CD8-positive, alpha-beta memory T cell (primary cell): ENCODE measurements around the gene TSPAN18. TPM values are rescaled to one million over a fixed set of nuclear protein-coding genes. Genes with fewer than 3 reads are reported as not detected.

Experiments
- CTCF ChIA-PET: fragments of 350-600 bp; sonication (Branson Sonifier 250); formaldehyde crosslinking; loops from one replicate; lab custom pipeline; 2021; ENCODE audit warnings: antibody characterized with exemption; lab: Charles Lee
- POLR2A ChIA-PET: fragments of 350-600 bp; sonication (Branson Sonifier 250); formaldehyde crosslinking; loops from one replicate; lab custom pipeline; 2021; ENCODE audit warnings: antibody characterized with exemption; lab: Charles Lee
- DNase-seq, 5 donors: peaks; one replicate each; pipeline versions ENCODE4 v3.0.0 to v3.0.0-alpha.2; 2020 to 2022; ENCODE audit warnings: mixed read lengths in 1 of 5
- H3K27ac ChIP-seq: one replicate; pipeline ENCODE4 v1.7.0; 2013; ENCODE audit warnings: low read depth, mild to moderate bottlenecking, low read length, moderate library complexity
- H3K27me3 ChIP-seq: 2 replicates; pipeline ENCODE4 v1.7.0; 2013; ENCODE audit warnings: low read length, mild to moderate bottlenecking; ENCODE audit not compliant: insufficient read depth, poor library complexity, severe bottlenecking
- H3K36me3 ChIP-seq: 2 replicates; pipeline ENCODE4 v1.7.0; 2013; ENCODE audit warnings: mild to moderate bottlenecking, low read length, moderate library complexity; ENCODE audit not compliant: insufficient read depth
- H3K4me1 ChIP-seq: 2 replicates; pipeline ENCODE4 v1.7.0; 2013; ENCODE audit warnings: mild to moderate bottlenecking, low read length, moderate library complexity; ENCODE audit not compliant: insufficient read depth
- H3K4me3 ChIP-seq: 2 replicates; pipeline ENCODE4 v1.7.0; 2013; ENCODE audit warnings: mild to moderate bottlenecking, low read length
- H3K9me3 ChIP-seq: 2 replicates; pipeline ENCODE4 v1.7.0; 2013; ENCODE audit warnings: mild to moderate bottlenecking, low read length
- H3K27ac Mint-ChIP-seq, 8 donors: one replicate each; pipeline ENCODE4 v1.8.0; 2020 to 2021; ENCODE audit warnings: mixed read lengths in 8 of 8, mild to moderate bottlenecking in 6 of 8, inconsistent platforms in 3 of 8, moderate library complexity in 3 of 8
- H3K27me3 Mint-ChIP-seq, 2 donors: one replicate each; pipeline ENCODE4 v1.8.0; 2020 to 2021; ENCODE audit warnings: mixed read lengths in 2 of 2, mild to moderate bottlenecking in 1 of 2, moderate library complexity in 1 of 2
- H3K36me3 Mint-ChIP-seq, 3 donors: one replicate each; pipeline ENCODE4 v1.8.0; 2020 to 2021; ENCODE audit warnings: mixed read lengths in 3 of 3, inconsistent platforms in 1 of 3, mild to moderate bottlenecking in 1 of 3
- H3K4me1 Mint-ChIP-seq, 3 donors: one replicate each; pipeline ENCODE4 v1.8.0; 2020 to 2021; ENCODE audit warnings: mixed read lengths in 3 of 3, inconsistent platforms in 1 of 3, mild to moderate bottlenecking in 1 of 3
- H3K4me3 Mint-ChIP-seq, 7 donors: one replicate each; pipeline ENCODE4 v1.8.0; 2020 to 2021; ENCODE audit warnings: mixed read lengths in 7 of 7, mild to moderate bottlenecking in 6 of 7, moderate library complexity in 4 of 7, inconsistent platforms in 2 of 7
- H3K9me3 Mint-ChIP-seq, 5 donors: one replicate each; pipeline ENCODE4 v1.8.0; 2020 to 2022; ENCODE audit warnings: mixed read lengths in 5 of 5, mild to moderate bottlenecking in 3 of 5, moderate library complexity in 2 of 5, inconsistent platforms in 1 of 5
- polyA plus RNA-seq: library from polyadenylated mRNA; unstranded; fragments of 300-500 nt; fragmentation: Illumina TruSeq; gene quantifications from one replicate; pipeline ENCODE4 v1.2.3, GENCODE V29; 2021
- total RNA-seq, 2 experiments: library from RNA; stranded (reverse); gene quantifications; one replicate each; pipeline ENCODE4 v1.2.3, GENCODE V29; 2021

The TSPAN18 gene
- total and polyA plus RNA-seq, 3 experiments from 2014 or later: 0.60 to 15.1 (median 1.2) TPM

GRCh38 chr11:44692460-44692859 is 34.3 kb upstream of the TSPAN18 start:
- Mint-ChIP-seq H3K36me3 (no peaks in the 10 kb centered on the region), H3K4me3 (no peak overlapping the region), H3K27me3 (no peaks in the 10 kb centered on the region), H3K9me3 (no peaks in the 10 kb centered on the region), H3K27ac (peak overlapping the region in 1 of 8 donors; percentile 69), H3K4me1 (peaks cover 6 to 22% (median 18%) of the 10 kb centered on the region in 3 donors)
- no peaks in the 10 kb centered on the region for H3K4me1 ChIP-seq
- H3K27ac ChIP-seq: no peak overlapping the region
- no peak overlapping the region for H3K4me3 ChIP-seq
- ChIA-PET POLR2A (no interaction called here), CTCF (no interaction called here)
- H3K36me3 ChIP-seq: no peaks in the 10 kb centered on the region
- DNase-seq: no peak
- H3K27me3 ChIP-seq: no peaks in the 10 kb centered on the region
- H3K9me3 ChIP-seq: no peaks in the 10 kb centered on the region

GRCh38 chr11:44693654-44694119 is 33.1 kb upstream of the TSPAN18 start:
- Mint-ChIP-seq H3K27me3 (peaks cover 0 to 3% of the 10 kb centered on the region in 2 donors), H3K36me3 (no peaks in the 10 kb centered on the region), H3K9me3 (no peaks in the 10 kb centered on the region), H3K4me1 (peaks cover 4 to 11% (median 8%) of the 10 kb centered on the region in 3 donors), H3K4me3 (no peak overlapping the region), H3K27ac (peak overlapping the region in 2 of 8 donors; percentile 5 to 42)
- H3K4me1 ChIP-seq: no peaks in the 10 kb centered on the region
- POLR2A ChIA-PET: no interaction called here
- CTCF ChIA-PET: no interaction called here
- no peaks in the 10 kb centered on the region for H3K27me3 ChIP-seq
- no peak overlapping the region for H3K27ac ChIP-seq
- H3K9me3 ChIP-seq: no peaks in the 10 kb centered on the region
- no peak overlapping the region for H3K4me3 ChIP-seq
- H3K36me3 ChIP-seq: no peaks in the 10 kb centered on the region
- DNase-seq: no peak

GRCh38 chr11:44694443-44694842 is 32.3 kb upstream of the TSPAN18 start:
- ChIA-PET POLR2A (no interaction called here), CTCF (no interaction called here)
- H3K27me3 ChIP-seq: no peaks in the 10 kb centered on the region
- no peaks in the 10 kb centered on the region for H3K36me3 ChIP-seq
- Mint-ChIP-seq H3K27me3 (peaks cover 3 to 5% of the 10 kb centered on the region in 2 donors), H3K4me1 (peaks cover 4 to 10% (median 8%) of the 10 kb centered on the region in 3 donors), H3K36me3 (no peaks in the 10 kb centered on the region), H3K4me3 (peak overlapping the region in 2 of 7 donors; percentile 20 to 59), H3K27ac (peak overlapping the region in 5 of 8 donors; percentile 16 to 76 (median 66)), H3K9me3 (no peaks in the 10 kb centered on the region)
- no peaks in the 10 kb centered on the region for H3K9me3 ChIP-seq
- no peak overlapping the region for H3K4me3 ChIP-seq
- H3K4me1 ChIP-seq: no peaks in the 10 kb centered on the region
- DNase-seq: no peak
- H3K27ac ChIP-seq: no peak overlapping the region

- peak overlapping the region in 1 of 7 donors; percentile 44 for H3K4me3 Mint-ChIP-seq
- H3K4me1 Mint-ChIP-seq: peaks cover 6 to 10% (median 8%) of the 10 kb centered on the region in 3 donors
- ChIA-PET CTCF (no interaction called here), POLR2A (no interaction called here)
- Histone ChIP-seq H3K4me3 (no peak overlapping the region), H3K9me3 (no peaks in the 10 kb centered on the region), H3K4me1 (no peaks in the 10 kb centered on the region), H3K27ac (no peak overlapping the region), H3K27me3 (no peaks in the 10 kb centered on the region), H3K36me3 (no peaks in the 10 kb centered on the region)
- peaks cover 7 to 11% of the 10 kb centered on the region in 2 donors for H3K27me3 Mint-ChIP-seq
- H3K27ac Mint-ChIP-seq: peak overlapping the region in 2 of 8 donors; percentile 42 to 76
- H3K9me3 Mint-ChIP-seq: no peaks in the 10 kb centered on the region
- no peak for DNase-seq
- H3K36me3 Mint-ChIP-seq: no peaks in the 10 kb centered on the region
Measured at GRCh38 chr11:44695169-44695833, 31.5 kb upstream of the TSPAN18 start.

- peaks cover 7 to 23% of the 10 kb centered on the region in 2 donors for H3K27me3 Mint-ChIP-seq
Measured at GRCh38 chr11:44698252-44698912, 28.4 kb upstream of the TSPAN18 start.

GRCh38 chr11:44699497-44700408 is 27.0 kb upstream of the TSPAN18 start:
- DNase-seq: no peak
- H3K36me3 Mint-ChIP-seq: peaks cover 0 to 4% (median 0%) of the 10 kb centered on the region in 3 donors
- Histone ChIP-seq H3K4me3 (no peak overlapping the region), H3K4me1 (no peaks in the 10 kb centered on the region), H3K27me3 (no peaks in the 10 kb centered on the region), H3K27ac (no peak overlapping the region), H3K9me3 (no peaks in the 10 kb centered on the region), H3K36me3 (no peaks in the 10 kb centered on the region)
- H3K9me3 Mint-ChIP-seq: peaks cover 0 to 8% (median 3%) of the 10 kb centered on the region in 5 donors
- H3K27me3 Mint-ChIP-seq: peaks cover 8 to 23% of the 10 kb centered on the region in 2 donors
- ChIA-PET CTCF (no interaction called here), POLR2A (no interaction called here)
- peaks cover 3 to 9% (median 4%) of the 10 kb centered on the region in 3 donors for H3K4me1 Mint-ChIP-seq
- no peak overlapping the region for H3K4me3 Mint-ChIP-seq
- peak overlapping the region in 1 of 8 donors; percentile 47 for H3K27ac Mint-ChIP-seq

More at GRCh38 chr11:44698252-44698912, 28.4 kb upstream of the TSPAN18 start:
- CTCF ChIA-PET: no interaction called here
- H3K36me3 Mint-ChIP-seq: no peaks in the 10 kb centered on the region
- peaks cover 0 to 2% (median 0%) of the 10 kb centered on the region in 5 donors for H3K9me3 Mint-ChIP-seq
- DNase-seq: no peak
- Histone ChIP-seq H3K27ac (no peak overlapping the region), H3K4me1 (no peaks in the 10 kb centered on the region), H3K27me3 (no peaks in the 10 kb centered on the region), H3K9me3 (no peaks in the 10 kb centered on the region), H3K4me3 (no peak overlapping the region), H3K36me3 (no peaks in the 10 kb centered on the region)
- H3K4me3 Mint-ChIP-seq: no peak overlapping the region
- POLR2A ChIA-PET: no interaction called here
- H3K4me1 Mint-ChIP-seq: peaks cover 8 to 13% (median 10%) of the 10 kb centered on the region in 3 donors
- H3K27ac Mint-ChIP-seq: peak overlapping the region in 1 of 8 donors; percentile 52

- H3K4me1 ChIP-seq: no peaks in the 10 kb centered on the region
- no peaks in the 10 kb centered on the region for H3K36me3 ChIP-seq
- DNase-seq: no peak
- no peak overlapping the region for H3K4me3 ChIP-seq
- ChIA-PET CTCF (no interaction called here), POLR2A (no interaction called here)
- H3K27ac ChIP-seq: no peak overlapping the region
- H3K27ac Mint-ChIP-seq: peak overlapping the region in 2 of 8 donors; percentile 22 to 30
- H3K27me3 Mint-ChIP-seq: peaks cover 12 to 23% of the 10 kb centered on the region in 2 donors
- peaks cover 0 to 8% (median 3%) of the 10 kb centered on the region in 5 donors for H3K9me3 Mint-ChIP-seq
- peaks cover 0 to 9% (median 0%) of the 10 kb centered on the region in 3 donors for H3K4me1 Mint-ChIP-seq
- H3K27me3 ChIP-seq: no peaks in the 10 kb centered on the region
- H3K36me3 Mint-ChIP-seq: peaks cover 0 to 4% (median 0%) of the 10 kb centered on the region in 3 donors
- H3K9me3 ChIP-seq: no peaks in the 10 kb centered on the region
- H3K4me3 Mint-ChIP-seq: no peak overlapping the region
Measured at GRCh38 chr11:44701276-44701675, 25.5 kb upstream of the TSPAN18 start.
